ENCODE measurements around the gene WDR87.

- TF ChIP-seq RAD21 (IDR thresholded peaks at IDR 0.05; ENCODE audit: low read depth) (no peak), TAF1 (IDR thresholded peaks at IDR 0.05; ENCODE audit: low read depth) (no peak), EGR1 (IDR thresholded peaks at IDR 0.05) (no peak)
- TF ChIP-seq, protein P1, sequence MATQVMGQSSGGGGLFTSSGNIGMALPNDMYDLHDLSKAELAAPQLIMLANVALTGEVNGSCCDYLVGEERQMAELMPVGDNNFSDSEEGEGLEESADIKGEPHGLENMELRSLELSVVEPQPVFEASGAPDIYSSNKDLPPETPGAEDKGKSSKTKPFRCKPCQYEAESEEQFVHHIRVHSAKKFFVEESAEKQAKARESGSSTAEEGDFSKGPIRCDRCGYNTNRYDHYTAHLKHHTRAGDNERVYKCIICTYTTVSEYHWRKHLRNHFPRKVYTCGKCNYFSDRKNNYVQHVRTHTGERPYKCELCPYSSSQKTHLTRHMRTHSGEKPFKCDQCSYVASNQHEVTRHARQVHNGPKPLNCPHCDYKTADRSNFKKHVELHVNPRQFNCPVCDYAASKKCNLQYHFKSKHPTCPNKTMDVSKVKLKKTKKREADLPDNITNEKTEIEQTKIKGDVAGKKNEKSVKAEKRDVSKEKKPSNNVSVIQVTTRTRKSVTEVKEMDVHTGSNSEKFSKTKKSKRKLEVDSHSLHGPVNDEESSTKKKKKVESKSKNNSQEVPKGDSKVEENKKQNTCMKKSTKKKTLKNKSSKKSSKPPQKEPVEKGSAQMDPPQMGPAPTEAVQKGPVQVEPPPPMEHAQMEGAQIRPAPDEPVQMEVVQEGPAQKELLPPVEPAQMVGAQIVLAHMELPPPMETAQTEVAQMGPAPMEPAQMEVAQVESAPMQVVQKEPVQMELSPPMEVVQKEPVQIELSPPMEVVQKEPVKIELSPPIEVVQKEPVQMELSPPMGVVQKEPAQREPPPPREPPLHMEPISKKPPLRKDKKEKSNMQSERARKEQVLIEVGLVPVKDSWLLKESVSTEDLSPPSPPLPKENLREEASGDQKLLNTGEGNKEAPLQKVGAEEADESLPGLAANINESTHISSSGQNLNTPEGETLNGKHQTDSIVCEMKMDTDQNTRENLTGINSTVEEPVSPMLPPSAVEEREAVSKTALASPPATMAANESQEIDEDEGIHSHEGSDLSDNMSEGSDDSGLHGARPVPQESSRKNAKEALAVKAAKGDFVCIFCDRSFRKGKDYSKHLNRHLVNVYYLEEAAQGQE (IDR thresholded peaks at IDR 0.05; ENCODE audit: low read depth) = no peak
Measured at GRCh38 chr19:37886571-37886970, 19.8 kb downstream of the WDR87 start.
